GM10266 (cell line): ENCODE data around the gene FSD2.

Experiments used
- DNase-seq: peaks from one replicate; pipeline ENCODE4 v3.0.0; 2012; ENCODE audit errors: extremely low spot score
- TF ChIP-seq, protein P1 (sequence below): IDR thresholded peaks from 2 replicates; pipeline ENCODE4 v1.5.1; 2012; ENCODE audit warnings: mild to moderate bottlenecking, low read depth; ENCODE audit not compliant: control insufficient read depth, insufficient read depth; ENCODE audit errors: missing control alignments

Gene FSD2, protein sequence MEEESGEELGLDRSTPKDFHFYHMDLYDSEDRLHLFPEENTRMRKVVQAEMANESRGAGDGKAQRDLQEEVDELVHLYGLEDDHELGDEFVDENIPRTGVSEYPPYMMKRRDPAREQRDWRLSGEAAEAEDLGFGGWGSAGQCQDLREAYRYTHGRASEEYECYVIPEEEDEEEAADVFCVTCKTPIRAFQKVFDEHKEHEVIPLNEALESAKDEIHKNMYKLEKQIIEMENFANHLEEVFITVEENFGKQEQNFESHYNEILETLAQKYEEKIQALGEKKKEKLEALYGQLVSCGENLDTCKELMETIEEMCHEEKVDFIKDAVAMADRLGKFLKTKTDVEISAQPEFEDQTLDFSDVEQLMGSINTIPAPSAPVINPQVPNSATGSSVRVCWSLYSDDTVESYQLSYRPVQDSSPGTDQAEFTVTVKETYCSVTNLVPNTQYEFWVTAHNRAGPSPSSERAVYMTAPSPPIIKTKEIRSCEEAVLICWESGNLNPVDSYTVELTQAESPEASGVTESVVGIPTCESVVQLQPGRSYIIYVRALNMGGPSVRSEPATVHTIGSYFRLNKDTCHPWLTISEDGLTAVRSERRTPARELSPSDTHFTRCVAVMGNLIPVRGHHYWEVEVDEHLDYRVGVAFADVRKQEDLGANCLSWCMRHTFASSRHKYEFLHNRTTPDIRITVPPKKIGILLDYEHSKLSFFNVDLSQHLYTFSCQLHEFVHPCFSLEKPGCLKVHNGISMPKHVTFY

DNA sequence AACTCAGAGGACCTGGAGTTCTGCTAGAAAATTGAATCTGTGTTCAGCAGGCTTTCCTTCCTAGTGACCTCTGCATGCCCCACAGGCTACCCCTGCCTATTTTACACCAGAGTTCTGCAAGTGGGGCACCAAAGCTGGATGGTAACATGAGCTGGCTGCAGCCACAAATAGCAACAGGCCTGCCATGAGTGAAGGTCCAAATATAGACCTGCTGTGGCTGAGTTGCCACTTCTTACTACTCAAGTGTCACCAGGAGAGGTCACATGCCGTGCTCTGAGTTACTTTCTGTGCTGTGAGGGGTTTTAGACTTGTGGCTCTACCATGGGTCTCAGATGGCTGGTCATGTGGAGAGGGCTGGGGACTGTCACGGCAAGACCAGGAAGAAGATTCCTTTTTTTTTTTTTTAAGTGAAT lies at the start of gene FSD2:
Gene FSD2 (minus strand): TSS at position 76 of the 413 bp plus-strand sequence. CDS start 18,679 bp downstream, outside the sequence.
- DNase-seq: peak; percentile 62
- TF ChIP-seq, protein P1, sequence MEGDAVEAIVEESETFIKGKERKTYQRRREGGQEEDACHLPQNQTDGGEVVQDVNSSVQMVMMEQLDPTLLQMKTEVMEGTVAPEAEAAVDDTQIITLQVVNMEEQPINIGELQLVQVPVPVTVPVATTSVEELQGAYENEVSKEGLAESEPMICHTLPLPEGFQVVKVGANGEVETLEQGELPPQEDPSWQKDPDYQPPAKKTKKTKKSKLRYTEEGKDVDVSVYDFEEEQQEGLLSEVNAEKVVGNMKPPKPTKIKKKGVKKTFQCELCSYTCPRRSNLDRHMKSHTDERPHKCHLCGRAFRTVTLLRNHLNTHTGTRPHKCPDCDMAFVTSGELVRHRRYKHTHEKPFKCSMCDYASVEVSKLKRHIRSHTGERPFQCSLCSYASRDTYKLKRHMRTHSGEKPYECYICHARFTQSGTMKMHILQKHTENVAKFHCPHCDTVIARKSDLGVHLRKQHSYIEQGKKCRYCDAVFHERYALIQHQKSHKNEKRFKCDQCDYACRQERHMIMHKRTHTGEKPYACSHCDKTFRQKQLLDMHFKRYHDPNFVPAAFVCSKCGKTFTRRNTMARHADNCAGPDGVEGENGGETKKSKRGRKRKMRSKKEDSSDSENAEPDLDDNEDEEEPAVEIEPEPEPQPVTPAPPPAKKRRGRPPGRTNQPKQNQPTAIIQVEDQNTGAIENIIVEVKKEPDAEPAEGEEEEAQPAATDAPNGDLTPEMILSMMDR: peak; percentile 15

GRCh38 chr15:82854554-82854953 lies 48.7 kb upstream of the FSD2 start:
- no peak for DNase-seq
- TF ChIP-seq, protein P1: no peak

GRCh38 chr15:82852941-82853561 lies 47.2 kb upstream of the FSD2 start:
- TF ChIP-seq, protein P1: no peak
- no peak for DNase-seq

- DNase-seq: no peak
- TF ChIP-seq, protein P1: no peak
Observed at GRCh38 chr15:82851981-82852511, 46.2 kb upstream of the FSD2 start.

GRCh38 chr15:82851306-82851850 lies 45.5 kb upstream of the FSD2 start:
- DNase-seq: no peak
- TF ChIP-seq, protein P1: no peak

DNA sequence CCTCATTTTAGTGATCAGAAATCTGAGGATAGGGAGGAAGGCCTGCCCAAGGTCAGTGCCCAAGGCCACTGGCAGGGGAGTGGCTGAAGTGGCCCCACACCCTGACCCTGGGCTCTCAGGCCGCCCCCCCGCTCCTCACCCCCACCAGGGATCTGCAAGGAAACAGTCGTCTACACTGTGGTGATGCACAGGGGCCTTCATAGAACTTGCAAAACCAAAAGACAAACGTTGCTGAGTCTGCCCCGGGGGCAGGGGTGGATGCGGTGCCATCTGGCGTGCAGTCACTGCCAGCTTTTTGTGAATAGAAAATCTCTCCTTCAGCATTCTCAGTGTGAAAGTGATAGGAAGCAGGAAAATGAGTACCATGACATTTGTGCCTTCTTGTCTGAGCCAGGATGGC lies 44.9 kb upstream of the FSD2 start:
- no peak for DNase-seq
- TF ChIP-seq, protein P1: no peak
